Natural killer cell (primary cell): ENCODE results near the gene DISC1. TPM values are rescaled to one million over a fixed set of nuclear protein-coding genes. Genes with fewer than 3 reads are reported as not detected.
"Not testable (repeated sequence)": the region's sequence is repeated elsewhere in the genome, so short reads cannot be mapped to it uniquely, and the experiment has no call there.

Experiments used
- ATAC-seq, 3 donors: fragments of 150-1000 bp in 2 of 3; fragments of 200-7000 bp in 1 of 3; cut with Tn5 transposase; 1 replicate in 1 of 3; 2 replicates in 2 of 3; pipeline ENCODE4 v1.10.0; 2021; ENCODE audit warnings: mild to moderate bottlenecking in 2 of 3, moderate library complexity in 2 of 3
- DNase-seq, 2 donors: peaks; one replicate each; pipeline versions ENCODE4 v3.0.0 to v3.0.0-alpha.2; 2013 to 2021; ENCODE audit warnings: mixed read lengths in 1 of 2
- H3K27ac ChIP-seq: one replicate; pipeline ENCODE4 v1.5.1; 2013; ENCODE audit warnings: mild to moderate bottlenecking, low read length
- H3K27me3 ChIP-seq: one replicate; pipeline ENCODE4 v1.6.1; 2013; ENCODE audit warnings: low read length; ENCODE audit not compliant: control insufficient read depth, insufficient read depth
- H3K36me3 ChIP-seq: one replicate; pipeline ENCODE4 v1.6.1; 2013; ENCODE audit warnings: low read length; ENCODE audit not compliant: control insufficient read depth, insufficient read depth
- H3K4me1 ChIP-seq: one replicate; pipeline ENCODE4 v1.6.1; 2013; ENCODE audit warnings: low read length; ENCODE audit not compliant: control insufficient read depth, insufficient read depth
- H3K4me3 ChIP-seq: one replicate; pipeline ENCODE4 v1.5.1; 2013; ENCODE audit warnings: low read length
- H3K9me3 ChIP-seq: one replicate; pipeline ENCODE4 v1.6.1; 2013; ENCODE audit warnings: low read length; ENCODE audit not compliant: control insufficient read depth, insufficient read depth
- H3K27ac Mint-ChIP-seq, 2 donors: one replicate each; pipeline ENCODE4 v1.8.0; 2022; ENCODE audit warnings: mild to moderate bottlenecking in 2 of 2, mixed read lengths in 2 of 2, moderate library complexity in 1 of 2
- H3K27me3 Mint-ChIP-seq, 2 donors: one replicate each; pipeline ENCODE4 v1.8.0; 2022; ENCODE audit warnings: low read depth in 2 of 2, mixed read lengths in 2 of 2
- H3K36me3 Mint-ChIP-seq: one replicate; pipeline ENCODE4 v1.8.0; 2022; ENCODE audit warnings: mixed read lengths
- H3K4me1 Mint-ChIP-seq, 2 donors: one replicate each; pipeline ENCODE4 v1.8.0; 2022; ENCODE audit warnings: mixed read lengths in 2 of 2
- H3K4me3 Mint-ChIP-seq: one replicate; pipeline ENCODE4 v1.8.0; 2022; ENCODE audit warnings: mild to moderate bottlenecking, moderate library complexity, mixed read lengths
- H3K9me3 Mint-ChIP-seq, 2 donors: one replicate each; pipeline ENCODE4 v1.8.0; 2022; ENCODE audit warnings: mixed read lengths in 2 of 2
- WGBS: methylation state at CpG from one replicate; pipeline ENCODE4 v1.1.7; 2013; ENCODE audit warnings: missing lambda C conversion rate; ENCODE audit not compliant: insufficient coverage; 5-methylcytosine and 5-hydroxymethylcytosine counted together
- intact Hi-C: fragments of 100-400 bp; cut with micrococcal nuclease; formaldehyde crosslinking; loops from one replicate; pipeline ENCODE4 v1.14.2; 2022
- total RNA-seq, 4 donors: library from RNA; stranded (reverse); fragments of 120-200 nt in 1 of 4; gene quantifications; one replicate each; pipeline versions ENCODE4 v1.2.3 to v1.2.4, GENCODE V29; 2013 to 2022
- TF ChIP-seq, protein P1 (sequence below): fragments of 200-600 bp; IDR thresholded peaks from one replicate; pipeline ENCODE4 v1.8.0; 2022; ENCODE audit warnings: antibody characterized with exemption

DISC1 gene
- total RNA-seq, 3 donors from 2014 or later (not counting 1 experiment from before 2014, with no cell fraction given) = 5.9 to 10.7 (median 9.7) TPM

DNA sequence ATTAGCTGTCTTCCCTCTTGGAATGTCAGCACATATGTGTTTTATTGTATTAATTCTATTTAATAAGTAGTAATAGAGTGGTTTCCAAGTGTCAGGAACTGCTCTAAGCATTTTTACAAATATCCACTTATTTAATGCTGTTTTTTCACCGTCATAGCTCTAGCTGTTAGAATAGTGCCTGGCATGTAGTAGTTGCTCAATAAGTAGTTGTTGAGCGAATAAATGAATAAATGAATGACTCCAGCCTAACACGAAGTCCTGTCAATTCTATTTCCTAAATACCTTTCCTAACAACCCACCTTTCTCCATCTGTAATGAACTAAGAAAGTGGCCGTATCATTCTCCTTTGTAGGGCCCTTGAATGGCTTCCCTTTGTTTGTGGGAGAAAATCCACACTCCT is 312.5 kb downstream of the DISC1 start:
- Histone ChIP-seq H3K9me3 (no peaks in the 10 kb centered on the region), H3K27ac (no peak overlapping the region), H3K4me3 (no peak overlapping the region), H3K4me1 (no peaks in the 10 kb centered on the region), H3K27me3 (no peaks in the 10 kb centered on the region), H3K36me3 (no peaks in the 10 kb centered on the region)
- Mint-ChIP-seq H3K27me3 (no peaks in the 10 kb centered on the region), H3K36me3 (no peaks in the 10 kb centered on the region), H3K4me3 (no peak overlapping the region), H3K4me1 (no peaks in the 10 kb centered on the region), H3K9me3 (no peaks in the 10 kb centered on the region), H3K27ac (no peak overlapping the region)
- 89% methylated on average over 2 of the region's 4 CpGs for WGBS
- intact Hi-C loops = no loop called here
- no peak for DNase-seq
- ATAC-seq = no peak
- TF ChIP-seq, protein P1, sequence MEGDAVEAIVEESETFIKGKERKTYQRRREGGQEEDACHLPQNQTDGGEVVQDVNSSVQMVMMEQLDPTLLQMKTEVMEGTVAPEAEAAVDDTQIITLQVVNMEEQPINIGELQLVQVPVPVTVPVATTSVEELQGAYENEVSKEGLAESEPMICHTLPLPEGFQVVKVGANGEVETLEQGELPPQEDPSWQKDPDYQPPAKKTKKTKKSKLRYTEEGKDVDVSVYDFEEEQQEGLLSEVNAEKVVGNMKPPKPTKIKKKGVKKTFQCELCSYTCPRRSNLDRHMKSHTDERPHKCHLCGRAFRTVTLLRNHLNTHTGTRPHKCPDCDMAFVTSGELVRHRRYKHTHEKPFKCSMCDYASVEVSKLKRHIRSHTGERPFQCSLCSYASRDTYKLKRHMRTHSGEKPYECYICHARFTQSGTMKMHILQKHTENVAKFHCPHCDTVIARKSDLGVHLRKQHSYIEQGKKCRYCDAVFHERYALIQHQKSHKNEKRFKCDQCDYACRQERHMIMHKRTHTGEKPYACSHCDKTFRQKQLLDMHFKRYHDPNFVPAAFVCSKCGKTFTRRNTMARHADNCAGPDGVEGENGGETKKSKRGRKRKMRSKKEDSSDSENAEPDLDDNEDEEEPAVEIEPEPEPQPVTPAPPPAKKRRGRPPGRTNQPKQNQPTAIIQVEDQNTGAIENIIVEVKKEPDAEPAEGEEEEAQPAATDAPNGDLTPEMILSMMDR = no peak

- H3K4me1 ChIP-seq = no peaks in the 10 kb centered on the region
- H3K27ac Mint-ChIP-seq = no peak overlapping the region
- no peak overlapping the region for H3K4me3 Mint-ChIP-seq
- WGBS = 95% methylated on average over 6 of the region's 7 CpGs
- TF ChIP-seq, protein P1 = no peak
- intact Hi-C loops = no loop called here
- H3K27ac ChIP-seq = no peak overlapping the region
- no peaks in the 10 kb centered on the region for H3K4me1 Mint-ChIP-seq
- no peaks in the 10 kb centered on the region for H3K36me3 ChIP-seq
- no peaks in the 10 kb centered on the region for H3K27me3 ChIP-seq
- DNase-seq (no peak), ATAC-seq (no peak)
- no peaks in the 10 kb centered on the region for H3K9me3 Mint-ChIP-seq
- no peak overlapping the region for H3K4me3 ChIP-seq
- no peaks in the 10 kb centered on the region for H3K36me3 Mint-ChIP-seq
- H3K27me3 Mint-ChIP-seq = no peaks in the 10 kb centered on the region
- no peaks in the 10 kb centered on the region for H3K9me3 ChIP-seq
Measured at GRCh38 chr1:231940116-231940515, 313.5 kb downstream of the DISC1 start.

DNA sequence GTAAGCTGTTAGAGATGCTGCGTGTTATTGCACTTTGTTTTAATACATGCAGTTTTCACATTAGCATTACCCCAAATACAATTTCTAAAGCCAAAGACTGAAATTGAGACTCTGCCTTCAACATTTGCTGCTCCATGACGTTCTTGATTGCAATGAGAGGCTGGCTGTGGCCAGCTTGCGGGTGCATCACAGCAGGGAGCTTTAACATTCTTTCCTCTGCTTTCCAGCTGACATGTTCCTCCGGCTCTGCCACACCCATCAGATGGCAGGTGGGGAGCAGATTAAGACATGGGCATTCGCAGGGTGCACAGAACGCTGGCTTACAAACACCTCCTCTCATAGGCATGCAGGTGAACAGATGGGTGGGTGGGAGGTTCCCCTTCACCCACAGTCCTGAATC is 314.1 kb downstream of the DISC1 start:
- no peaks in the 10 kb centered on the region for H3K4me1 Mint-ChIP-seq
- no peak overlapping the region for H3K27ac Mint-ChIP-seq
- intact Hi-C loops = no loop called here
- H3K9me3 Mint-ChIP-seq = no peaks in the 10 kb centered on the region
- 95% methylated on average over 4 of the region's 6 CpGs for WGBS
- no peak for ATAC-seq
- no peak overlapping the region for H3K4me3 Mint-ChIP-seq
- no peaks in the 10 kb centered on the region for H3K9me3 ChIP-seq
- no peak overlapping the region for H3K4me3 ChIP-seq
- no peak overlapping the region for H3K27ac ChIP-seq
- no peaks in the 10 kb centered on the region for H3K27me3 ChIP-seq
- H3K36me3 ChIP-seq = no peaks in the 10 kb centered on the region
- H3K4me1 ChIP-seq = no peaks in the 10 kb centered on the region
- no peaks in the 10 kb centered on the region for H3K27me3 Mint-ChIP-seq
- DNase-seq = no peak
- TF ChIP-seq, protein P1 = no peak
- no peaks in the 10 kb centered on the region for H3K36me3 Mint-ChIP-seq

DNA sequence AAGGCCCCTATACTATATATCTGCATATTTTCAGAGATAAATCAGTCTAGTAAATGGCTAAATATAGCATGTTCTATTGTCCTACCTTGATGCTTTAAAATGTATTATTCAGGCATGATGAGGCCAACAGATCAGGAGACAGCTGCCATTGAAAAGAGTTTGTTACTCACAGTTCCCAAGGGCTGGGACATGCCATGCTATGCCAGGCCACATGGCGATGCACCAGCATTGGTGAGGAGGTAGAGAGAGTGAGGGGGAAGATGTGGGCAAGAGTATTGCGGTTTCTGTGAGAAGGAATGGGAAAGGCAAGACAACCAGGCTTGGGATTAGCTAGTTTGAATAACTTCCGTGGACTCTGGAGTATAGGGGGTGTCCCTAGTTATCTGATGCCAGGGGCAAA is 316.5 kb downstream of the DISC1 start:
- 98% methylated on average over 3 of the region's 3 CpGs for WGBS
- Mint-ChIP-seq H3K27me3 (no peaks in the 10 kb centered on the region), H3K27ac (no peak overlapping the region), H3K36me3 (no peaks in the 10 kb centered on the region), H3K4me1 (no peaks in the 10 kb centered on the region), H3K4me3 (no peak overlapping the region), H3K9me3 (no peaks in the 10 kb centered on the region)
- H3K4me3 ChIP-seq = no peak overlapping the region
- H3K27me3 ChIP-seq = no peaks in the 10 kb centered on the region
- no peaks in the 10 kb centered on the region for H3K9me3 ChIP-seq
- intact Hi-C loops = no loop called here
- no peak overlapping the region for H3K27ac ChIP-seq
- TF ChIP-seq, protein P1 = no peak
- H3K4me1 ChIP-seq = no peaks in the 10 kb centered on the region
- ATAC-seq (no peak), DNase-seq (no peak)
- no peaks in the 10 kb centered on the region for H3K36me3 ChIP-seq

DNA sequence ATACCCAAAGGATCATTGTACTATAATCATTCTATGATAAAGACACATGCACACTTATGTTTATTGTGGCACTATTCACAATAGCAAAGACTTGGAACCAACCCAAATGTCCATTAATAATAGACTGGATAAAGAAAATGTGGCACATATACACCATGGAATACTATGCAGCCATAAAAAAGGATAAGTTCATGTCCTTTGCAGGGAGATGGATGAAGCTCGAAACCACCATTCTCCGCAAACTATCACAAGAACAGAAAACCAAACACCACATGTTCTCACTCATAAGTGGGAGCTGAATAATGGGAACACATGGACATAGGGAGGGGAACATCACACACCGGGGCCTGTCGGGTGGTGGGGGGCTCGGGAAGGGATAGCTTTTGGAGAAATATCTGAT is 321.5 kb downstream of the DISC1 start:
- DNase-seq, intact Hi-C loops, ATAC-seq, H3K36me3 ChIP-seq, H3K4me1 ChIP-seq, H3K27ac Mint-ChIP-seq, H3K4me3 ChIP-seq, H3K36me3 Mint-ChIP-seq, H3K27ac ChIP-seq, H3K9me3 Mint-ChIP-seq, H3K27me3 Mint-ChIP-seq, H3K27me3 ChIP-seq, H3K4me1 Mint-ChIP-seq, H3K4me3 Mint-ChIP-seq, H3K9me3 ChIP-seq: not testable (repeated sequence)
- WGBS = 97% methylated on average over 3 of the region's 5 CpGs
